VCaP (cell line): Measurements from ENCODE around the gene EVI5L.
"Not testable (repeated sequence)": the region's sequence is repeated elsewhere in the genome, so short reads cannot be mapped to it uniquely, and the experiment has no call there.

Source experiments
- H3K27ac ChIP-seq: fragments of 450-650 bp; 2 replicates; pipeline ENCODE4 v1.5.1; 2017
- CTCF ChIP-seq: fragments of 450-650 bp; conservative IDR thresholded peaks from 2 replicates; pipeline ENCODE4 v1.5.1; 2017; ENCODE audit warnings: mild to moderate bottlenecking, moderate library complexity

The EVI5L gene

GRCh38 chr19:7858109-7858770 lies 28.2 kb downstream of the EVI5L start:
- no peak overlapping the region for H3K27ac ChIP-seq
- TF ChIP-seq CTCF, result no peak

DNA sequence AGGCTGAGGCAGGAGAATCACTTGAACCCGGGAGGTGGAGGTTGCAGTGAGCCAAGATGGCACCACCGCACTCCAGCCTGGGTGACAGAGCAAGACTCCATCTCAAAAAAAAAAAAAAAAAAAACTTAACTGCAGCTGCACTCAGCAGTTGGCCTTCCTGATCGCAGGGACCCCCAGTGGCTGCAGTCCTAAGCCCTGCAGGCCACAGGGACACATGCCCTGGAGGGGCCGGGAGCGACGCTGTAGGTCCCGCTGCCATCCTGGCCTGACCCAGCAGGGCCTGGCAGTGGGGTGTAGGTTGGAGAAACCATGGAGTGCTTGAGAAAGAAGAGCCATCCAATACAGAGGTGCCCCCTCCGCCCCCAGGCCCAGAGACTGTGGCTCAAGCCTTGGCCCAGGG lies 29.1 kb downstream of the EVI5L start:
- not testable (repeated sequence) for H3K27ac ChIP-seq

- no peak for TF ChIP-seq CTCF
Observed at GRCh38 chr19:7859831-7860713, 30.1 kb downstream of the EVI5L start.

GRCh38 chr19:7860714-7861618 lies 30.9 kb downstream of the EVI5L start:
- no peak overlapping the region for H3K27ac ChIP-seq
- TF ChIP-seq CTCF, result no peak

More at GRCh38 chr19:7859831-7860713, 30.1 kb downstream of the EVI5L start:
- no peak overlapping the region for H3K27ac ChIP-seq

GRCh38 chr19:7861619-7862412 lies 31.8 kb downstream of the EVI5L start:
- TF ChIP-seq CTCF, result no peak
- H3K27ac ChIP-seq, result no peak overlapping the region

DNA sequence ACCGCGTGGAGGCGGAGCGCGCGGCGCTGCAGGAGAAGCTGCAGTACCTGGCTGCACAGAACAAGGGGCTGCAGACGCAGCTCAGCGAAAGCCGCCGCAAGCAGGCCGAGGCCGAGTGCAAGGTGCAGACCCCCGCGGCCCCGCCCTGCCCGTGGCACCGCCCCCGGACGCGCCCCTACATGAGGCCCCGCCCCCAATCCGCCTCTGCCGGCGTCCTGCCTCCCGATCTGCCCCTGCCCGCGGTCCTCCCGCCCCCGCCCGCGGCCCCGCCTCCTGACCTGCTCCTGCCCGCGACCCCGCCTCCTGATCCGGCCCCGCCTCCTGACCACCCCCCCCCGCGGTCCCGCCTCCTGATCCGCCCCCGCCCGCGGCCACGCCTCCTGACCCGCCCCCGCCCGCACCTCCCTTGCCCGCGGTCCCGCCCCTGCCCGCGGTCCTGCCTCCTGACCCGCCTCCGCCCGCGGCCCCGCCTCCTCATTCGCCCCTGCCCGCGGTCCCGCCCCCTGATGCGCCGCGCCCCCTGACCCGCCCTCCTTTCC lies 32.5 kb downstream of the EVI5L start:
- TF ChIP-seq CTCF, result no peak
- no peak overlapping the region for H3K27ac ChIP-seq
